Ectodermal cell (in vitro differentiated cells): Measurements from ENCODE around the gene SCAPER.
"Not testable (repeated sequence)": the region's sequence is repeated elsewhere in the genome, so short reads cannot be mapped to it uniquely, and the experiment has no call there.

Source experiments
- H3K27ac ChIP-seq: 2 replicates; pipeline ENCODE4 v1.7.0; 2013; ENCODE audit warnings: mild to moderate bottlenecking, low read depth, low read length; ENCODE audit not compliant: insufficient read depth, poor library complexity, severe bottlenecking
- H3K27me3 ChIP-seq: 2 replicates; pipeline ENCODE4 v1.7.0; 2013; ENCODE audit warnings: mild to moderate bottlenecking, low read length; ENCODE audit not compliant: insufficient read depth, control insufficient read depth, poor library complexity, severe bottlenecking
- H3K36me3 ChIP-seq: one replicate; pipeline ENCODE4 v1.7.0; 2013; ENCODE audit warnings: low read length; ENCODE audit not compliant: control insufficient read depth, insufficient read depth
- H3K4me1 ChIP-seq: one replicate; pipeline ENCODE4 v1.7.0; 2013; ENCODE audit warnings: low read length; ENCODE audit not compliant: control insufficient read depth, insufficient read depth
- H3K4me3 ChIP-seq: 2 replicates; pipeline ENCODE4 v1.7.0; 2013; ENCODE audit warnings: low read depth, low read length, control low read depth; ENCODE audit not compliant: insufficient read depth
- H3K9me3 ChIP-seq: 2 replicates; pipeline ENCODE4 v1.7.0; 2013; ENCODE audit warnings: mild to moderate bottlenecking, low read length, moderate library complexity; ENCODE audit not compliant: control insufficient read depth
- WGBS, 2 experiments: methylation state at CpG; one replicate each; pipeline ENCODE4 v1.1.7; 2013; ENCODE audit warnings: missing lambda C conversion rate in 2 of 2; 5-methylcytosine and 5-hydroxymethylcytosine counted together

The SCAPER gene

DNA sequence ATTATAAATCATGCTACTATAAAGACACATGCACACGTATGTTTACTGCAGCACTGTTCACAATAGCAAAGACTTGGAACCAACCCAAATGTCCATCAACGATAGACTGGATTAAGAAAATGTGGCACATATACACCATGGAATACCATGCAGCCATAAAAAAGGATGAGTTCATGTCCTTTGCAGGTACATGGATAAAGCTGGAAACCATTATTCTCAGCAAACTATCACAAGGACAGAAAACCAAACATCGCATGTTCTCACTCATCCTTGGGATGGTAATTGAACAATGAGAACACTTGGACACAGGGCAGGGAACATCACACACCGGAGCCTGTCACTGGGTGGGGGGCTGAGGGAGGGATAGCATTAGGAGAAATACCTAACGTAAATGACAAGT is 12.3 kb downstream of the SCAPER start:
- not testable (repeated sequence) for H3K36me3 ChIP-seq, H3K27me3 ChIP-seq, H3K9me3 ChIP-seq, H3K27ac ChIP-seq, H3K4me3 ChIP-seq, H3K4me1 ChIP-seq
- WGBS, 2 experiments: 88 to 98% methylated on average over 3 to 4 of the region's 5 CpGs

GRCh38 chr15:76887280-76888141 is 17.6 kb downstream of the SCAPER start:
- H3K9me3 ChIP-seq, H3K27ac ChIP-seq, H3K36me3 ChIP-seq, H3K27me3 ChIP-seq, H3K4me1 ChIP-seq, H3K4me3 ChIP-seq: not testable (repeated sequence)
- 89 to 92% methylated on average over 14 of the region's 14 CpGs for whole genome bisulfite sequencing, 2 experiments

- Histone ChIP-seq H3K27ac (no peak overlapping the region), H3K27me3 (no peaks in the 10 kb centered on the region), H3K36me3 (no peaks in the 10 kb centered on the region), H3K9me3 (no peaks in the 10 kb centered on the region), H3K4me1 (no peaks in the 10 kb centered on the region), H3K4me3 (no peak overlapping the region)
- WGBS, 2 experiments: 87 to 92% methylated on average over 2 of the region's 2 CpGs
Observed at GRCh38 chr15:76885212-76885611, 19.9 kb downstream of the SCAPER start.

DNA sequence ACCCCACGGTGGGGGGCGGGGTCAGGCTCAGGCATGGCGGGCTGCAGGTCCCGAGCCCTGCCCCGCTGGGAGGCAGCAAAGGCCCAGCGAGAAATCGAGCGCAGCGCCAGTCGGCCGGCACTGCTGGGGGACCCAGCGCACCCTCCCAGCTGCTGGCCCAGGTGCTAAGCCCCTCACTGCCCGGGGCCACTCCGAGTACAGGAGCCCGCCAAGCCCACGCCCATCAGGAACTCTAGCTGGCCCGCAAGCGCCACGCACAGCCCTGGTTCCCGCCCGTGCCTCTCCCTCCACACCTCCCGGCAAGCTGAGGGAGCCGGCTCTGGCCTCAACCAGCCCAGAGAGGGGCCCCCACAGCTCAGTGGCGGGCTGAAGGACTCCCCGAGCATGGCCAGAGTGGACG is 29.2 kb downstream of the SCAPER start:
- WGBS, 2 experiments: 94 to 95% methylated on average over 26 of the region's 26 CpGs
- no peak overlapping the region for H3K4me3 ChIP-seq
- H3K27ac ChIP-seq: no peak overlapping the region
- no peaks in the 10 kb centered on the region for H3K4me1 ChIP-seq
- no peaks in the 10 kb centered on the region for H3K9me3 ChIP-seq
- H3K36me3 ChIP-seq: no peaks in the 10 kb centered on the region
- no peaks in the 10 kb centered on the region for H3K27me3 ChIP-seq

DNA sequence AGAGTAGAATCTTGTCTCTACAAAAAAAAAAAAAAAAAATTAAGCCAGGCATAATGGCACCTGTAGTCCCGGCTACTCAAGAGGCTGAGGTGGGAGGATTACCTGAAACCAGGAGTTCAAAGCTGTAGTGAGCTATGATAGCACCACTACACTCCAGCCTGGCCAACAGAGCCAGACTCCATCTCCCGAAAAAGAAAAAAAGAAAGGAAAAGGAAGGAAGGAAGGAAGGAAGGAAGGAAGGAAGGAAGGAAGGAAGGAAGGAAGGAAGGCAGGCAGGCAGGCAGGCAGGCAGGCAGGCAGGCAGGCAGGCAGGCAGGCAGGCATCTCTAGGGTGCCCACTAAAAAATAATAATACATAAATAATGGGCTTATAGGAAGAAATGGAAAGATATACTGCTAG is 32.1 kb downstream of the SCAPER start:
- H3K27me3 ChIP-seq, H3K9me3 ChIP-seq, H3K27ac ChIP-seq, H3K36me3 ChIP-seq, H3K4me3 ChIP-seq, H3K4me1 ChIP-seq: not testable (repeated sequence)
- 73 to 97% methylated on average over 1 to 2 of the region's 2 CpGs for WGBS, 2 experiments

- Histone ChIP-seq H3K4me1 (no peaks in the 10 kb centered on the region), H3K27me3 (no peaks in the 10 kb centered on the region), H3K4me3 (no peak overlapping the region), H3K27ac (no peak overlapping the region), H3K36me3 (no peaks in the 10 kb centered on the region), H3K9me3 (no peaks in the 10 kb centered on the region)
- 88% methylated on average over 2 of the region's 2 CpGs; no CpG with 5 or more reads in 1 of the 2 experiments for WGBS, 2 experiments
Observed at GRCh38 chr15:76871930-76872329, 33.2 kb downstream of the SCAPER start.

- Histone ChIP-seq H3K4me1 (no peaks in the 10 kb centered on the region), H3K27ac (no peak overlapping the region), H3K4me3 (no peak overlapping the region), H3K27me3 (no peaks in the 10 kb centered on the region), H3K9me3 (no peaks in the 10 kb centered on the region), H3K36me3 (no peaks in the 10 kb centered on the region)
Observed at GRCh38 chr15:76868740-76869139, 36.4 kb downstream of the SCAPER start.

DNA sequence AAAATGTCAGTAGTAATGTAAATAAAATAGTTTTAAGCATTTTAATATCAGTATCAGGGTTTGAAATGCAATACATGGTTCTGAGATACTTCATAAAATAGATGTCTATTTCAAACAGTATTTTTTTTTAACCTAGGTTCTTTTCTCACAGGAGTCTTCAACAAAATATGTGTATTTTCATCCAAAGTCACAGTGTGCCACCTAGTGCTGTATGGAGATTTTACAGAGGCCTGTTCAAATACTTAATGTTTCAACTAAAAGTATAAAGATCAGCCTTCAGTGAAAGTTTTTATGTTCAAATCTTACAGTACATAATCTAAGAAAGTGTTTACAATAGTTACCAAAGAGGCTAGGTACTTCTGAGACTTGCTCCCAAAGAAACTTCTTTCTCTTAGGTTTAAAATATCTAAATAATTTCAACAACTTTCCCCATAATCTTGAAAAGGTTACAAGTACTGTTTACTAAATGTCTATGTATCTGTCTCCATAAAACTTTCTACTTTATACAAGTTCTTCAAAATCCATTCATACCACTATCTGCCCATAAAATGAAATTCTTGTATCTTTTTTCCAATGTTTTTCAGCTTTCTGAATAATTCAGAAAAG is 38.3 kb downstream of the SCAPER start:
- Histone ChIP-seq H3K36me3 (no peaks in the 10 kb centered on the region), H3K9me3 (no peaks in the 10 kb centered on the region), H3K4me1 (no peaks in the 10 kb centered on the region), H3K27me3 (no peaks in the 10 kb centered on the region), H3K27ac (no peak overlapping the region), H3K4me3 (no peak overlapping the region)

- Histone ChIP-seq H3K27ac (no peak overlapping the region), H3K4me3 (no peak overlapping the region), H3K27me3 (no peaks in the 10 kb centered on the region), H3K9me3 (no peaks in the 10 kb centered on the region), H3K36me3 (no peaks in the 10 kb centered on the region), H3K4me1 (no peaks in the 10 kb centered on the region)
- WGBS, 2 experiments: 92 to 96% methylated on average over 1 to 2 of the region's 2 CpGs
Observed at GRCh38 chr15:76866008-76866407, 39.1 kb downstream of the SCAPER start.

DNA sequence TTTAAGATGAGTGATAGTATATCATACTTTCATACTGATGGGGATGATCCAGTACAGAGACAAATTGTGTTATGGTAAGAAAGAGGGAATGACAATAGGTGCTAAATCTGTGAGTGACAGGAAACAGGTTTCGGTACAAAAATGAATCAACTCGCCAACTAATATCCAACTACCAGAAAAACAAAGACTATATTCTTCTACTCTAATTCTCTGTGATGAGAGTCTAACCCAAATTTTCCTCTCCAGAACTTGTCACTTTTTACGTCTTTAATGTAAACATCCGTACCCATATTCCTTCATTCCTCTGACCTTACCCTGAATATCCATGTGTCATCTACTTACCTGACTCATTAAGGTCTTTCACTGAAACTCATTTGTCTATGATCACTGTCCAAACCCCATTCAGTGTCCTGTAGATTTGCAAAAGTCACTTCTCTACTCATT is 39.6 kb downstream of the SCAPER start:
- H3K9me3 ChIP-seq: no peaks in the 10 kb centered on the region
- no peaks in the 10 kb centered on the region for H3K4me1 ChIP-seq
- H3K27me3 ChIP-seq: no peaks in the 10 kb centered on the region
- H3K27ac ChIP-seq: no peak overlapping the region
- H3K36me3 ChIP-seq: no peaks in the 10 kb centered on the region
- no peak overlapping the region for H3K4me3 ChIP-seq
- 70% methylated on average over 4 of the region's 4 CpGs for WGBS, 2 experiments
